Measurements from ENCODE around the gene ACTRT2. TPM values are rescaled to one million over a fixed set of nuclear protein-coding genes. Genes with fewer than 3 reads are reported as not detected.

ACTRT2 gene
- total and polyA plus RNA-seq, 10 of the 15 experiments (the other 5 are each of a cell fraction or from before 2014, with no cell fraction given): not detected

GRCh38 chr1:2976180-2976562, 45.1 kb upstream of the ACTRT2 start:
- ATAC-seq: no peak
- H3K79me2 ChIP-seq (ENCODE audit: control insufficient read depth, insufficient read depth, low read length): no peaks in the 10 kb centered on the region
- no TSS peak for BruUV-seq (replicated peaks)
- in situ Hi-C loops (cut with MboI) (no loop called here), intact Hi-C loops (cut with micrococcal nuclease; ENCODE audit: unreplicated experiment) (no loop called here)
- no peak for DNase-seq (ENCODE audit: low read depth, low spot score)
- H3K9ac ChIP-seq (ENCODE audit: control insufficient read depth, insufficient read depth, low read length): no peak overlapping the region
- no peak for FAIRE-seq
- CTCF ChIA-PET: no interaction called here
- H3K4me3 ChIP-seq: no peak overlapping the region
- no peaks in the 10 kb centered on the region for H3K36me3 ChIP-seq (ENCODE audit: control insufficient read depth in 2 of 2, insufficient read depth in 2 of 2, low read length in 1 of 2)
- no peaks in the 10 kb centered on the region for H4K20me1 ChIP-seq (ENCODE audit: control insufficient read depth, insufficient read depth)
- H3K9me3 ChIP-seq (replicated peaks; ENCODE audit: control insufficient read depth, insufficient read depth, low read length): no peaks in the 10 kb centered on the region
- WGBS (ENCODE audit: insufficient coverage, insufficient replicate concordance, low lambda C conversion rate, missing lambda C conversion rate): 6% methylated on average over 6 of the region's 6 CpGs
- RAD21 ChIA-PET (ENCODE audit: unreplicated experiment): no interaction called here
- H3K27me3 ChIP-seq (replicated peaks in 1 of 2; ENCODE audit: control insufficient read depth in 2 of 2, insufficient read depth in 2 of 2, low read length in 1 of 2): no peaks in the 10 kb centered on the region
- POLR2A ChIA-PET: no interaction called here
- TF ChIP-seq POU2F2 (IDR thresholded peaks at IDR 0.05; ENCODE audit: borderline replicate concordance, low read depth, low read length) (no peak), CREM (IDR thresholded peaks at IDR 0.05; ENCODE audit: low read depth) (no peak), ZZZ3 (IDR thresholded peaks at IDR 0.05; ENCODE audit: control insufficient read depth, insufficient read length, low read depth) (no peak), REST (IDR thresholded peaks at IDR 0.05; ENCODE audit: low read depth, low read length) (no peak), TBL1XR1 (IDR thresholded peaks at IDR 0.05; ENCODE audit: low read depth, low read length) (no peak), ELK1 (IDR thresholded peaks at IDR 0.05; ENCODE audit: low read depth, low read length) (no peak), MEF2B (IDR thresholded peaks at IDR 0.05; ENCODE audit: partially characterized antibody, poor library complexity, severe bottlenecking) (no peak), SMAD1 (IDR thresholded peaks at IDR 0.05; ENCODE audit: low read depth, partially characterized antibody) (no peak), HSF1 (IDR thresholded peaks at IDR 0.05; ENCODE audit: low read depth, low read length) (no peak), KLF5 (IDR thresholded peaks at IDR 0.05; ENCODE audit: partially characterized antibody) (no peak), IKZF2 (IDR thresholded peaks at IDR 0.05) (no peak), TCF12 (IDR thresholded peaks at IDR 0.05; ENCODE audit: low read depth, low read length) (no peak), CHD1 (IDR thresholded peaks at IDR 0.05; ENCODE audit: low read depth, low read length) (no peak), CBFB (IDR thresholded peaks at IDR 0.05; ENCODE audit: low read depth) (no peak), TAF1 (IDR thresholded peaks at IDR 0.05; ENCODE audit: borderline replicate concordance, low read depth, low read length) (no peak)
- SMC1A ChIA-PET (ENCODE audit: uncharacterized antibody, unreplicated experiment): no interaction called here
- no peaks in the 10 kb centered on the region for H3K4me1 ChIP-seq (ENCODE audit: control insufficient read depth, insufficient read depth, low read length)
- no peak overlapping the region for H3K27ac ChIP-seq (ENCODE audit: control insufficient read depth, insufficient read depth)
- H3K4me2 ChIP-seq (ENCODE audit: control insufficient read depth, insufficient read depth): no peak overlapping the region
- H2AFZ ChIP-seq (ENCODE audit: control insufficient read depth, low read depth, low read length): no peak overlapping the region

Measured in GM12878 (cell line).